Upper lobe of left lung (tissue), 4 donors: ENCODE measurements around the gene SECISBP2.

Experiments
- POLR2A ChIP-seq, 4 donors: fragments of 450-650 bp; IDR thresholded peaks; one replicate each; pipeline ENCODE4 v1.5.1; 2016 to 2017; ENCODE audit warnings: antibody characterized with exemption in 4 of 4, mild to moderate bottlenecking in 2 of 4
- TF ChIP-seq, protein P1 (sequence below), 6 experiments: fragments of 450-650 bp in 4 of 6; fragments of 200-600 bp in 2 of 6; sonication (generic) in 2 of 6; IDR thresholded peaks; one replicate each; pipeline ENCODE4 v1.5.1; 2016 to 2019; ENCODE audit warnings: antibody characterized with exemption in 6 of 6

- TF ChIP-seq, protein P1, sequence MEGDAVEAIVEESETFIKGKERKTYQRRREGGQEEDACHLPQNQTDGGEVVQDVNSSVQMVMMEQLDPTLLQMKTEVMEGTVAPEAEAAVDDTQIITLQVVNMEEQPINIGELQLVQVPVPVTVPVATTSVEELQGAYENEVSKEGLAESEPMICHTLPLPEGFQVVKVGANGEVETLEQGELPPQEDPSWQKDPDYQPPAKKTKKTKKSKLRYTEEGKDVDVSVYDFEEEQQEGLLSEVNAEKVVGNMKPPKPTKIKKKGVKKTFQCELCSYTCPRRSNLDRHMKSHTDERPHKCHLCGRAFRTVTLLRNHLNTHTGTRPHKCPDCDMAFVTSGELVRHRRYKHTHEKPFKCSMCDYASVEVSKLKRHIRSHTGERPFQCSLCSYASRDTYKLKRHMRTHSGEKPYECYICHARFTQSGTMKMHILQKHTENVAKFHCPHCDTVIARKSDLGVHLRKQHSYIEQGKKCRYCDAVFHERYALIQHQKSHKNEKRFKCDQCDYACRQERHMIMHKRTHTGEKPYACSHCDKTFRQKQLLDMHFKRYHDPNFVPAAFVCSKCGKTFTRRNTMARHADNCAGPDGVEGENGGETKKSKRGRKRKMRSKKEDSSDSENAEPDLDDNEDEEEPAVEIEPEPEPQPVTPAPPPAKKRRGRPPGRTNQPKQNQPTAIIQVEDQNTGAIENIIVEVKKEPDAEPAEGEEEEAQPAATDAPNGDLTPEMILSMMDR (IDR thresholded peaks at IDR 0.05), result no peak
- no peak for TF ChIP-seq POLR2A (IDR thresholded peaks at IDR 0.05)
Measured at GRCh38 chr9:89381308-89381609, 63.0 kb downstream of the SECISBP2 start.
